Activated CD4-positive, CD25-positive, alpha-beta regulatory T cell treated with anti-CD3 and anti-CD28 coated beads, Interleukin-2, amount 50 U/mL, for 16 hours (primary cell): Measurements from ENCODE around the gene DNAJB12.

Source experiments
- DNase-seq: peaks from one replicate; pipeline ENCODE4 v3.0.0-alpha.2; 2020; ENCODE audit warnings: low read depth, low spot score

Gene DNAJB12

DNA sequence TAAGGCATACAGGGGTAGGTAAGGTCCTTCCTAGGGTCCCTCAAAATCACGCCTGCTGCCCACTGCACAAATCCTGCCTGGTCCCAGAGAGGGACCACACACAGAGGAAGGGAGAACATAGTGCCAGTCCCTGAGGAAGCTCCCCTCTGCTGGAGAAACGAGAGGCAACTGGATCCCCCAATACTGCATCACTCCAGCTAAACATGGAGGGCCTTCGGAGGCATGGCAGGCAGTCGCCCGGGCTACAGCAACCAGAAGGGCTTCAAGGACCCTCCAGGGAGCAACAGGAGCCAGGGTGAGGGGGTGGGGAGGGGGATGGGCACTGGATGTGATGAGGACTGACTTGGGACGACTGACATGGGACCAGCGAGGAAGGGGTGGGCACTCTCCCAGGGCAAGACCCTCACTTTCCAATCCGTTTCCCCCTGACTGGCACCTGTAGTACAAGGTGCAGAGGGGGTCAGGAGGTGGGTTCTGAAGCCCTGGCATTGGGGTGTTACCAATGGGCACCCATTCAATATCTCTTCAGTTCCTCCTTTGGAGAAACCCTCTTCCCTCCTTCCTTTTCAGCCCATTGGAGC is 59.3 kb downstream of the DNAJB12 start:
- DNase-seq = no peak

DNA sequence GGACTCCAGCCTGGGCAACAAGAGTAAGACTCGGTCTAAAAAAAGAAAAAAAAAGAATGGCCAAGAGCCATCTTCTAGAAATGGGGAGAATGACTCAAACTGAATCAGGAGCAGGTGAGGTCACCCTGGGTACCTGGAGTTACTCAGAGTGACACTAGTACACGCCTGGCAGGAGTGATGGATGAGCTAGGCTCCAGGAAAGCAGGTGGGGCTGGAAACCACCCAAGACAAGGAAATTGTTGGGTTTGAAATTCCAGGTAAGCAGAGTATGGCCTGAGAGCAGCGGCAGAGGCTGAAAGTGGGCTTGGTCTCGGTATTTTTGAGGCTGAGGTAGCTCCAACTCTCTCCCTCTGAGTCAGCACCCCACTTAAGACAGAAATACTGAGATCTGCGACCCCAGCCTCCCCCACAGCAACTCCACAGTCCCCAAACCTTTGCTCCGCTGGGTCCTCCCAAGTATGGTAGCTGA is 62.5 kb downstream of the DNAJB12 start:
- peak; percentile 33 for DNase-seq

DNA sequence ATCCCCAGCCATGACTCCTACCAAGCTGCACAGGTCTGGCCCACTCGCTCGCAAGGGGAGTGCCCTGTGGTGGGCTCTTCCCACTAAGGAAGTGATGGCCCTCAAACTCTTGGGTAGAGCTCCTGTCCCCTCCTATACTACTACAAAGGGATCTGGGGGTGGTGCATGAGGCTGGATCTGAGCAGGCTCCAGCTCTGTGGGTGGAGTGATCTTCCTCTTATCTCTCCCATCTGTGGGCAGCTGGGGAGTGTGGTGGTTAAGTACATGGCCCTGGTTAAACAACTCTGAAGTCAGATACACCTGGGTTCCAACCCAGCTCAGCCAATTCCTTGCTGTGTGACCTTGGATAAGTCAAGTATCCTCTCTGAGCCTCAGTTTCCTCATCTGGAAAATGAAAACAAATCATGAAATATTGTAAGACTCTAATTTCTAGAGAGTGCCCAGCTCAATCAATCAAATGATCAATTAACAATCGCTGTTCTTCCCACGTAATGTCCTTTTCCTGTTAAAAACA is 63.6 kb downstream of the DNAJB12 start:
- DNase-seq = no peak

DNA sequence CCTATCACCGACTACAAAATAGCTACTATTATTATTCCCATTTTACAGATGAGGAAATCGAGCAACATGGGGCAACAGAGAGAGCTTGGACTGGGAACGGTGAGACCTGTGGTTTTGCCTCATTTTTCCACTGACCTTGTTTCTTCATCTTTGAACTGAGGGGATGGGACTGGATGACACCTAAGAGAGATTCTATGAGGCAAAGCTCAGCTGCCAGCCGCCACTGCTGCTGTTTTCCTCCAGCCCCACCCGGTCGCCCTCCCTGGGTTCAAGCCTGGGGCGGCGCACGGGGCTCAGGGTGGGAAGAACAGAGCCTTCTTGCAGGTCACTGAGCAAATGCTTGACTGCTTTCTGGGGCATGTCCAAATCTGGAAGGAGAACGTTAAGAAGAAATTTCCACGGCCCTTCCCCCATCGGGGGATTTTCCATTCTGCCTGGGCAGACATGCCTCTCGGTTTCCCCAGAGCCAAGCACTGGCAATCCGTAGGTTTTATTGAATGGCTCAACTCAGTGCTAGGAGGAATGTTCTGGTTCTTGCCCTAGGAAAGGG is 68.7 kb downstream of the DNAJB12 start:
- no peak for DNase-seq

DNA sequence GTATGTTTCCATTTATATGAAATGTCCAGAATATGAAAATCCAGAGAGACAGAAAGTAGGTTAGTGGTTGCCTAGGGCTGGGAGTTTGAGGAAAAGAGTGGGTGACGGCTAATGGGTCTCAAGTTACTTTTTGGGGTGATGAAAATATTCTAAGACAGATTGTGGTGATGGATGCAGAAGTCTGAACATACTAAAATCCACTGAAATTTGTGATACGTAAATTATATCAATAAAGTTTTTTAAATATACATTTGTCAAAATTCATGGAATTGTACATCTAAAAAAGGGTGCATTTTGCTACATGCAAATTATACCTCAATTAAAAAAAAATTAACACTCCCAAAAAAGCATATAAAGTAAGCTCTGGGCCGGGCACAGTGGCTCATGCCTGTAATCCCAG is 71.6 kb downstream of the DNAJB12 start:
- DNase-seq = no peak
